ENCODE results near the gene CST5. TPM values are rescaled to one million over a fixed set of nuclear protein-coding genes. Genes with fewer than 3 reads are reported as not detected.

CST5 gene, protein sequence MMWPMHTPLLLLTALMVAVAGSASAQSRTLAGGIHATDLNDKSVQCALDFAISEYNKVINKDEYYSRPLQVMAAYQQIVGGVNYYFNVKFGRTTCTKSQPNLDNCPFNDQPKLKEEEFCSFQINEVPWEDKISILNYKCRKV
- polyA plus RNA-seq: not detected in 3 replicates
- polyA plus RNA-seq (2011; ENCODE audit: low read depth): not detected
- not detected in 2 replicates for polyA plus RNA-seq (2011; cell fraction: cytosol; rRNA removed)
- polyA plus RNA-seq (2011; cell fraction: nucleus; rRNA removed): not detected in 2 replicates
- not detected in 2 replicates for polyA plus RNA-seq (2012; ENCODE audit: low replicate concordance)
- not detected in 3 replicates for polyA minus RNA-seq
- not detected for polyA minus RNA-seq (2011; cell fraction: cytosol; rRNA and poly(A)+ RNA removed)
- not detected in 2 replicates for polyA minus RNA-seq (2011; cell fraction: nucleus; rRNA and poly(A)+ RNA removed)

DNA sequence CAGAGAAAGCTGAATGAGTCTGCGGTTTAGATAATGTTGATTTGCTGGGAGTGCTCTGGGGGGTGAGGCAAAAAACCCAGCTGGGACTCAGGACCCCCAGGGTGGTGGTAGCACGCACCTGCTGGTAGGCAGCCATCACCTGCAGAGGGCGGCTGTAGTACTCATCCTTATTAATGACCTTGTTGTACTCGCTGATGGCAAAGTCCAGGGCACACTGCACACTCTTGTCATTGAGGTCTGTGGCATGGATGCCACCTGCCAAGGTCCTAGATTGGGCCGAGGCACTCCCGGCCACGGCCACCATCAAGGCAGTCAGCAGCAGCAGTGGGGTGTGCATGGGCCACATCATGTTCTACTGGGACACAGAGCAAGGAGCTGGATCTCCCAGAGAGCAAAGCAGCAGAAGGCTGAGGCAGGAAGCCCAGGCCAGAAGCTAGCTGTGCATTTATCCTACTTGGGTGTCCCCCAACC is at the start of gene CST5:
TSS of gene CST5 (minus strand) at position 421 of the 471 bp plus-strand sequence. CDS start at position 349, 72 bp downstream.
- H2AFZ ChIP-seq (ENCODE audit: control insufficient read depth, low read length): no peak within 1 kb of the TSS
- H3K9ac ChIP-seq (ENCODE audit: control insufficient read depth, extremely low read depth, insufficient read depth, low read length): no peak within 1 kb of the TSS
- dilution Hi-C loops (cut with MboI; ENCODE audit: extremely low pct_ligation_motif_present, low sequenced_read_pairs): no loop called here
- no peaks in the 10 kb centered on the region for H3K9me1 ChIP-seq (ENCODE audit: control insufficient read depth, extremely low read depth, insufficient read depth, low read length)
- H3K27ac ChIP-seq (ENCODE audit: control insufficient read depth, insufficient read depth, low read length): no peak within 1 kb of the TSS
- no peaks in the 10 kb centered on the region for H3K9me3 ChIP-seq (ENCODE audit: control insufficient read depth, low read depth, low read length)
- FAIRE-seq (no peak), DNase-seq (ENCODE audit: low read depth, low spot score) (no peak)
- H3K36me3 ChIP-seq (ENCODE audit: control insufficient read depth in 2 of 2, extremely low read depth in 1 of 2, insufficient read depth in 2 of 2, low read length in 2 of 2): no peaks in the 10 kb centered on the region
- H3K79me2 ChIP-seq (ENCODE audit: control insufficient read depth, insufficient read depth, low read length): no peaks in the 10 kb centered on the region
- no peak within 1 kb of the TSS for H3K4me3 ChIP-seq (ENCODE audit: control insufficient read depth in 2 of 3, extremely low read depth in 1 of 3, insufficient read depth in 2 of 3, low read depth in 1 of 3, low read length in 3 of 3)
- no peaks in the 10 kb centered on the region for H3K27me3 ChIP-seq (ENCODE audit: control insufficient read depth, extremely low read depth, insufficient read depth, low read length)
- no peak within 1 kb of the TSS for H3K4me2 ChIP-seq (ENCODE audit: control insufficient read depth, extremely low read depth, insufficient read depth, low read depth, low read length)
- peaks cover 10% of the 10 kb centered on the region for H3K4me1 ChIP-seq (ENCODE audit: control insufficient read depth, extremely low read depth, insufficient read depth, low read length)
- no peaks in the 10 kb centered on the region for H4K20me1 ChIP-seq (ENCODE audit: control insufficient read depth, extremely low read depth, insufficient read depth, low read length)
- TF ChIP-seq, protein P1, sequence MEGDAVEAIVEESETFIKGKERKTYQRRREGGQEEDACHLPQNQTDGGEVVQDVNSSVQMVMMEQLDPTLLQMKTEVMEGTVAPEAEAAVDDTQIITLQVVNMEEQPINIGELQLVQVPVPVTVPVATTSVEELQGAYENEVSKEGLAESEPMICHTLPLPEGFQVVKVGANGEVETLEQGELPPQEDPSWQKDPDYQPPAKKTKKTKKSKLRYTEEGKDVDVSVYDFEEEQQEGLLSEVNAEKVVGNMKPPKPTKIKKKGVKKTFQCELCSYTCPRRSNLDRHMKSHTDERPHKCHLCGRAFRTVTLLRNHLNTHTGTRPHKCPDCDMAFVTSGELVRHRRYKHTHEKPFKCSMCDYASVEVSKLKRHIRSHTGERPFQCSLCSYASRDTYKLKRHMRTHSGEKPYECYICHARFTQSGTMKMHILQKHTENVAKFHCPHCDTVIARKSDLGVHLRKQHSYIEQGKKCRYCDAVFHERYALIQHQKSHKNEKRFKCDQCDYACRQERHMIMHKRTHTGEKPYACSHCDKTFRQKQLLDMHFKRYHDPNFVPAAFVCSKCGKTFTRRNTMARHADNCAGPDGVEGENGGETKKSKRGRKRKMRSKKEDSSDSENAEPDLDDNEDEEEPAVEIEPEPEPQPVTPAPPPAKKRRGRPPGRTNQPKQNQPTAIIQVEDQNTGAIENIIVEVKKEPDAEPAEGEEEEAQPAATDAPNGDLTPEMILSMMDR (optimal IDR thresholded peaks at IDR 0.05 in 1 of 3, IDR thresholded peaks at IDR 0.05 in 1 of 3, conservative IDR thresholded peaks at IDR 0.05 in 1 of 3; ENCODE audit: extremely low read depth in 1 of 3, insufficient read depth in 2 of 3, low read length in 3 of 3): no peak
- no peak for TF ChIP-seq EZH2 (IDR thresholded peaks at IDR 0.05; ENCODE audit: low read length)

DNA sequence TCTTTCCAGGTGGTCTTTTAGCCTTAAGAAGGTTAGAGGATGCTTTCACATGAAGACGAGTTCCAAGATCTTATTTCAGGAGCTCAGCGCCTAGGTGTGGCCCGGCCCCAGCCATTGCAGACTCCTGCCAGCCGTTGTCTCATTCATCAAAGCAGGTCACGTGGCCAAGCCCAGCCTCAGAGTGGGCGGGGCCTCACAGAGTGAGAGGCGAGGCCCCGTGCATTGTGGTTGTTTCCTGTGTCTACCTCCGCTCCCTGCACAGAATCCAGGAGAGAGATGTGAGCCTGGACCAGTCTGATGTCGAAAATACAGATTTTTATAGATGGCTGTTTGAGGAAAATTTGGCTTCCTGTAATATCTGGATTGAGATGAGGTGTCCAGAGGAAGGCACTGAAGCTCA is 49.2 kb upstream of the CST5 start:
- DNase-seq (ENCODE audit: low read depth, low spot score): no peak
- no peaks in the 10 kb centered on the region for H3K79me2 ChIP-seq (ENCODE audit: control insufficient read depth, insufficient read depth, low read length)
- no peak overlapping the region for H2AFZ ChIP-seq (ENCODE audit: control insufficient read depth, low read length)
- no peak for TF ChIP-seq EZH2 (IDR thresholded peaks at IDR 0.05; ENCODE audit: low read length)
- TF ChIP-seq, protein P1 (optimal IDR thresholded peaks at IDR 0.05 in 1 of 3, IDR thresholded peaks at IDR 0.05 in 1 of 3, conservative IDR thresholded peaks at IDR 0.05 in 1 of 3; ENCODE audit: extremely low read depth in 1 of 3, insufficient read depth in 2 of 3, low read length in 3 of 3): no peak
- H3K36me3 ChIP-seq (ENCODE audit: control insufficient read depth in 2 of 2, extremely low read depth in 1 of 2, insufficient read depth in 2 of 2, low read length in 2 of 2): no peaks in the 10 kb centered on the region
- H3K27me3 ChIP-seq (ENCODE audit: control insufficient read depth, extremely low read depth, insufficient read depth, low read length): no peaks in the 10 kb centered on the region
- H3K4me1 ChIP-seq (ENCODE audit: control insufficient read depth, extremely low read depth, insufficient read depth, low read length): no peaks in the 10 kb centered on the region
- H3K27ac ChIP-seq (ENCODE audit: control insufficient read depth, insufficient read depth, low read length): no peak overlapping the region
- no peak for FAIRE-seq
- peaks cover 3% of the 10 kb centered on the region for H4K20me1 ChIP-seq (ENCODE audit: control insufficient read depth, extremely low read depth, insufficient read depth, low read length)
- H3K9me3 ChIP-seq (ENCODE audit: control insufficient read depth, low read depth, low read length): no peaks in the 10 kb centered on the region
- no peak overlapping the region for H3K4me2 ChIP-seq (ENCODE audit: control insufficient read depth, extremely low read depth, insufficient read depth, low read depth, low read length)
- H3K9me1 ChIP-seq (ENCODE audit: control insufficient read depth, extremely low read depth, insufficient read depth, low read length): no peaks in the 10 kb centered on the region
- dilution Hi-C loops (cut with MboI; ENCODE audit: extremely low pct_ligation_motif_present, low sequenced_read_pairs): no loop called here
- H3K9ac ChIP-seq (ENCODE audit: control insufficient read depth, extremely low read depth, insufficient read depth, low read length): no peak overlapping the region
- H3K4me3 ChIP-seq (ENCODE audit: control insufficient read depth in 2 of 3, extremely low read depth in 1 of 3, insufficient read depth in 2 of 3, low read depth in 1 of 3, low read length in 3 of 3): no peak overlapping the region

Measured in keratinocyte (primary cell).